ENCODE data around the gene C2.
"Not testable (repeated sequence)": the region's sequence is repeated elsewhere in the genome, so short reads cannot be mapped to it uniquely, and the experiment has no call there.

C2 gene

DNA sequence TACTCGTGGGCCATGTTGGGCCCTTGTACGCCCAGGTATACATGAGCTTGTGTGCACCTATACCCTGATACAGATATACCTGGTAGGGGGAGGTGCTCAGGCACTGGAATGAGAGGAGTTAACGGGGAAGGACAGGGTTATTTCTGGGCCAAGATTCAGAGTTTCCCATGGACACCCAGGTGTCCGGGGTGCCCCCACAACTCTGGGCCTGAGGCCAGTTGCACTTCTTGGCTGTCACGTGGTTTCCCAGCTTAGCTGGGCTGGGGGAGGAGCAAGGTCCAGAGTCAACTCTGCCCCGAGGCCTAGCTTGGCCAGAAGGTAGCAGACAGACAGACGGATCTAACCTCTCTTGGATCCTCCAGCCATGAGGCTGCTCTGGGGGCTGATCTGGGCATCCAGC lies 54.2 kb downstream of the C2 start, which contains the start of gene C4A:
C4A (plus strand) TSS at position 314 of the 400 bp plus-strand sequence; CDS start at position 365, 51 bp downstream.
- not testable (repeated sequence) for DNase-seq

GRCh38 chr6:31989363-31989762 lies 61.8 kb downstream of the C2 start:
- not testable (repeated sequence) for DNase-seq

DNA sequence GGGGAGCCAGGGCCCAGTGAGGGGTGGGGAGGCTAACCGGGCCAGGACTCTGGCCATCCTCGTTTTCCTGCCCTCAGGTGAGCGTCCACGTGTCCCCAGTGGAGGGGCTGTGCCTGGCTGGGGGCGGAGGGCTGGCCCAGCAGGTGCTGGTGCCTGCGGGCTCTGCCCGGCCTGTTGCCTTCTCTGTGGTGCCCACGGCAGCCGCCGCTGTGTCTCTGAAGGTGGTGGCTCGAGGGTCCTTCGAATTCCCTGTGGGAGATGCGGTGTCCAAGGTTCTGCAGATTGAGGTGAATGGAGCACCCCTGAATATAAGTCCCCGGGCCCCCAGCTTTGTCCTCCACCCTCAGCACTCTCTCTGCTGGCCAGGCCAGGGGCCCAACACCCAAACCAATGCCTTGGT lies 66.9 kb downstream of the C2 start:
- not testable (repeated sequence) for DNase-seq

All from CD4-positive, alpha-beta T cell treated with Interleukin-4 for 4 hours (primary cell).